Measurements from ENCODE around the gene KLHL17.

GRCh38 chr1:963301-963651 is 2.9 kb downstream of the KLHL17 start:
- TF ChIP-seq, protein P1, sequence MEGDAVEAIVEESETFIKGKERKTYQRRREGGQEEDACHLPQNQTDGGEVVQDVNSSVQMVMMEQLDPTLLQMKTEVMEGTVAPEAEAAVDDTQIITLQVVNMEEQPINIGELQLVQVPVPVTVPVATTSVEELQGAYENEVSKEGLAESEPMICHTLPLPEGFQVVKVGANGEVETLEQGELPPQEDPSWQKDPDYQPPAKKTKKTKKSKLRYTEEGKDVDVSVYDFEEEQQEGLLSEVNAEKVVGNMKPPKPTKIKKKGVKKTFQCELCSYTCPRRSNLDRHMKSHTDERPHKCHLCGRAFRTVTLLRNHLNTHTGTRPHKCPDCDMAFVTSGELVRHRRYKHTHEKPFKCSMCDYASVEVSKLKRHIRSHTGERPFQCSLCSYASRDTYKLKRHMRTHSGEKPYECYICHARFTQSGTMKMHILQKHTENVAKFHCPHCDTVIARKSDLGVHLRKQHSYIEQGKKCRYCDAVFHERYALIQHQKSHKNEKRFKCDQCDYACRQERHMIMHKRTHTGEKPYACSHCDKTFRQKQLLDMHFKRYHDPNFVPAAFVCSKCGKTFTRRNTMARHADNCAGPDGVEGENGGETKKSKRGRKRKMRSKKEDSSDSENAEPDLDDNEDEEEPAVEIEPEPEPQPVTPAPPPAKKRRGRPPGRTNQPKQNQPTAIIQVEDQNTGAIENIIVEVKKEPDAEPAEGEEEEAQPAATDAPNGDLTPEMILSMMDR (IDR thresholded peaks at IDR 0.05), result no peak
- no peak for TF ChIP-seq POLR2A (IDR thresholded peaks at IDR 0.05)

All from vagina (tissue), 2 donors.